B cell (primary cell): ENCODE results near the gene TNFRSF17. TPM values are rescaled to one million over a fixed set of nuclear protein-coding genes. Genes with fewer than 3 reads are reported as not detected.

Experiments
- ATAC-seq: fragments of 200-7000 bp; cut with Tn5 transposase; one replicate; pipeline ENCODE4 v1.10.0; 2021; ENCODE audit warnings: low read depth, mild to moderate bottlenecking, moderate number of reproducible peaks, moderate library complexity
- CTCF ChIA-PET: fragments of 350-600 bp; sonication (Branson Sonifier 250); formaldehyde crosslinking; loops from one replicate; lab custom pipeline; 2021; ENCODE audit warnings: antibody characterized with exemption, inconsistent platforms; lab: Charles Lee
- POLR2A ChIA-PET: fragments of 350-600 bp; sonication (Branson Sonifier 250); formaldehyde crosslinking; loops from one replicate; lab custom pipeline; 2021; ENCODE audit warnings: antibody characterized with exemption; lab: Charles Lee
- DNase-seq: peaks from one replicate; pipeline ENCODE4 v3.0.0; 2013
- H2AFZ ChIP-seq: 2 replicates; pipeline ENCODE4 v1.6.1; 2012; ENCODE audit warnings: mild to moderate bottlenecking, low read depth, low read length; ENCODE audit not compliant: insufficient read depth, poor library complexity, severe bottlenecking
- H3K27ac ChIP-seq, 2 donors: 1 replicate in 1 of 2; 2 replicates in 1 of 2; pipeline ENCODE4 v1.5.1; 2012 to 2013; ENCODE audit warnings: low read length in 2 of 2, mild to moderate bottlenecking in 2 of 2, moderate library complexity in 1 of 2
- H3K27me3 ChIP-seq, 4 experiments: fragments of 200-600 bp in 1 of 4; sonication (generic) in 1 of 4; replicated peaks in 1 of 4; 1 replicate in 2 of 4; 2 replicates in 2 of 4; pipeline versions ENCODE4 v1.6.1 to v1.7.0; 2013 to 2016; ENCODE audit warnings: low read length in 3 of 4, mild to moderate bottlenecking in 2 of 4, mixed read lengths in 1 of 4, moderate library complexity in 1 of 4; ENCODE audit not compliant: insufficient read depth in 4 of 4, control insufficient read depth in 3 of 4; ENCODE audit errors: control extremely low read depth in 1 of 4
- H3K36me3 ChIP-seq, 2 experiments: replicated peaks in 1 of 2; 1 replicate in 1 of 2; 2 replicates in 1 of 2; pipeline versions ENCODE4 v1.6.1 to v1.7.1; 2013; ENCODE audit warnings: low read length in 1 of 2; ENCODE audit not compliant: insufficient read depth in 2 of 2, control insufficient read depth in 1 of 2; ENCODE audit errors: control extremely low read depth in 1 of 2, extremely low read depth in 1 of 2
- H3K4me1 ChIP-seq, 2 donors: fragments of 200-600 bp in 1 of 2; sonication (generic) in 1 of 2; 1 replicate in 1 of 2; 2 replicates in 1 of 2; pipeline versions ENCODE4 v1.5.1 to v1.6.1; 2013 to 2017; ENCODE audit warnings: low read length in 2 of 2; ENCODE audit not compliant: control insufficient read depth in 2 of 2, insufficient read depth in 2 of 2
- H3K4me2 ChIP-seq: replicated peaks from 2 replicates; pipeline ENCODE3; 2012; ENCODE audit warnings: mild to moderate bottlenecking, low read depth, low read length; ENCODE audit not compliant: poor library complexity, severe bottlenecking
- H3K4me3 ChIP-seq, 5 experiments: fragments of 200-600 bp in 1 of 5; sonication (generic) in 1 of 5; 1 replicate in 3 of 5; 2 replicates in 2 of 5; pipeline versions ENCODE4 v1.5.1 to v1.7.0; 2011 to 2016; ENCODE audit warnings: low read length in 4 of 5, mild to moderate bottlenecking in 4 of 5, low read depth in 2 of 5, control low read depth in 1 of 5, moderate library complexity in 1 of 5; ENCODE audit not compliant: insufficient read depth in 1 of 5; ENCODE audit errors: control extremely low read depth in 1 of 5, extremely low read depth in 1 of 5
- H3K79me2 ChIP-seq: fragments of 200-600 bp; sonication (generic); one replicate; pipeline ENCODE4 v1.6.0; 2016; ENCODE audit warnings: low read length; ENCODE audit not compliant: control insufficient read depth, insufficient read depth
- H3K9ac ChIP-seq: fragments of 200-600 bp; sonication (generic); 2 replicates; pipeline ENCODE4 v1.6.1; 2017; ENCODE audit warnings: mild to moderate bottlenecking, low read length, moderate library complexity
- H3K9me3 ChIP-seq, 3 donors: one replicate each; pipeline versions ENCODE4 v1.6.1 to v1.7.1; 2013; ENCODE audit warnings: low read length in 2 of 3; ENCODE audit not compliant: control insufficient read depth in 2 of 3, insufficient read depth in 1 of 3; ENCODE audit errors: control extremely low read depth in 1 of 3
- H4K20me1 ChIP-seq: 2 replicates; pipeline ENCODE4 v1.6.0; 2012; ENCODE audit warnings: mild to moderate bottlenecking, low read length; ENCODE audit not compliant: insufficient read depth, control insufficient read depth, poor library complexity, severe bottlenecking
- H3K27ac Mint-ChIP-seq: one replicate; pipeline ENCODE4 v1.8.0; 2021; ENCODE audit warnings: mixed read lengths
- H3K27me3 Mint-ChIP-seq: one replicate; pipeline ENCODE4 v1.8.0; 2021; ENCODE audit warnings: mixed read lengths
- H3K4me1 Mint-ChIP-seq: one replicate; pipeline ENCODE4 v1.8.0; 2021; ENCODE audit warnings: mixed read lengths
- H3K4me3 Mint-ChIP-seq: one replicate; pipeline ENCODE4 v1.8.0; 2021; ENCODE audit warnings: mixed read lengths
- H3K9me3 Mint-ChIP-seq: one replicate; pipeline ENCODE4 v1.8.0; 2022; ENCODE audit warnings: mixed read lengths; ENCODE audit not compliant: insufficient read depth
- EZH2 ChIP-seq: IDR thresholded peaks from 2 replicates; pipeline ENCODE4 v1.6.1; 2012; ENCODE audit warnings: borderline replicate concordance, low read depth, mild to moderate bottlenecking, moderate library complexity, low read length; ENCODE audit not compliant: insufficient read depth, poor library complexity, severe bottlenecking
- WGBS: methylation state at CpG from one replicate; pipeline ENCODE4 v1.1.5; 2013; ENCODE audit warnings: missing lambda C conversion rate; ENCODE audit not compliant: insufficient coverage; 5-methylcytosine and 5-hydroxymethylcytosine counted together
- intact Hi-C: fragments of 100-400 bp; cut with micrococcal nuclease; formaldehyde crosslinking; loops from one replicate; pipeline ENCODE4 v1.10.0; 2022
- polyA plus RNA-seq: library from polyadenylated mRNA; depleted of rRNA; stranded (reverse); fragments of >200 nt; gene quantifications from 2 replicates; pipeline ENCODE4 v1.2.3, GENCODE V29; 2012
- total RNA-seq, 2 donors: library from RNA; stranded (reverse); fragments of 120-200 nt in 1 of 2; gene quantifications; 1 replicate in 1 of 2; 2 replicates in 1 of 2; pipeline versions ENCODE4 v1.2.3 to v1.2.4, GENCODE V29; 2013 to 2022
- TF ChIP-seq, protein P1 (sequence below): fragments of 200-600 bp; IDR thresholded peaks from one replicate; pipeline ENCODE4 v1.8.0; 2022; ENCODE audit warnings: antibody characterized with exemption, mild to moderate bottlenecking

The TNFRSF17 gene
- total and polyA plus RNA-seq, 2 donors (not counting 1 experiment from before 2014, with no cell fraction given) = 4.6 to 16.4 TPM

GRCh38 chr16:11988258-11988978, 23.4 kb downstream of the TNFRSF17 start:
- H3K79me2 ChIP-seq = peaks cover 98% of the 10 kb centered on the region
- H2AFZ ChIP-seq = no peak overlapping the region
- TF ChIP-seq EZH2 = no peak
- TF ChIP-seq, protein P1, sequence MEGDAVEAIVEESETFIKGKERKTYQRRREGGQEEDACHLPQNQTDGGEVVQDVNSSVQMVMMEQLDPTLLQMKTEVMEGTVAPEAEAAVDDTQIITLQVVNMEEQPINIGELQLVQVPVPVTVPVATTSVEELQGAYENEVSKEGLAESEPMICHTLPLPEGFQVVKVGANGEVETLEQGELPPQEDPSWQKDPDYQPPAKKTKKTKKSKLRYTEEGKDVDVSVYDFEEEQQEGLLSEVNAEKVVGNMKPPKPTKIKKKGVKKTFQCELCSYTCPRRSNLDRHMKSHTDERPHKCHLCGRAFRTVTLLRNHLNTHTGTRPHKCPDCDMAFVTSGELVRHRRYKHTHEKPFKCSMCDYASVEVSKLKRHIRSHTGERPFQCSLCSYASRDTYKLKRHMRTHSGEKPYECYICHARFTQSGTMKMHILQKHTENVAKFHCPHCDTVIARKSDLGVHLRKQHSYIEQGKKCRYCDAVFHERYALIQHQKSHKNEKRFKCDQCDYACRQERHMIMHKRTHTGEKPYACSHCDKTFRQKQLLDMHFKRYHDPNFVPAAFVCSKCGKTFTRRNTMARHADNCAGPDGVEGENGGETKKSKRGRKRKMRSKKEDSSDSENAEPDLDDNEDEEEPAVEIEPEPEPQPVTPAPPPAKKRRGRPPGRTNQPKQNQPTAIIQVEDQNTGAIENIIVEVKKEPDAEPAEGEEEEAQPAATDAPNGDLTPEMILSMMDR = no peak
- Mint-ChIP-seq H3K4me3 (no peak overlapping the region), H3K27ac (no peak overlapping the region), H3K9me3 (no peaks in the 10 kb centered on the region), H3K27me3 (no peaks in the 10 kb centered on the region), H3K4me1 (peaks cover 69% of the 10 kb centered on the region)
- peak overlapping the region; percentile 17 for H3K4me2 ChIP-seq
- H3K27me3 ChIP-seq = no peaks in the 10 kb centered on the region
- no peaks in the 10 kb centered on the region for H3K9me3 ChIP-seq
- ATAC-seq (no peak), DNase-seq (no peak)
- intact Hi-C loops = no loop called here
- CTCF ChIA-PET = interaction anchor here (0.8 to 2.1 kb wide), 4 partner anchors 11 to 107 kb away, joined by 3 to 6 read pairs (median 3); no protein-coding TSS in a partner anchor
- peak overlapping the region in 1 of 2 donors; percentile 32 for H3K27ac ChIP-seq
- no peak overlapping the region for H3K9ac ChIP-seq
- WGBS = 50% methylated on average over 4 of the region's 5 CpGs
- POLR2A ChIA-PET = interaction anchor here (0.7 kb wide), 1 partner anchor 974 kb away, joined by 4 read pairs; no protein-coding TSS in a partner anchor
- no peak overlapping the region for H3K4me3 ChIP-seq
- H3K36me3 ChIP-seq = peaks cover 4 to 35% of the 10 kb centered on the region in 2 experiments
- peaks cover 74% of the 10 kb centered on the region for H4K20me1 ChIP-seq
- peaks cover 32 to 42% of the 10 kb centered on the region in 2 donors for H3K4me1 ChIP-seq
